AG10803 (cell line): Measurements from ENCODE around the gene VAC14.

Experiments used
- DNase-seq: peaks from one replicate; pipeline ENCODE4 v3.0.0; 2010; ENCODE audit warnings: low read depth
- H3K4me3 ChIP-seq: 2 replicates; pipeline ENCODE4 v1.5.1; 2011; ENCODE audit warnings: mild to moderate bottlenecking, low read length, control low read depth
- CTCF ChIP-seq: conservative IDR thresholded peaks from 2 replicates; pipeline ENCODE4 v1.5.1; 2011; ENCODE audit warnings: mild to moderate bottlenecking, low read length, control low read depth, inconsistent platforms

The VAC14 gene

GRCh38 chr16:70665806-70666735, 134.9 kb downstream of the VAC14 start:
- H3K4me3 ChIP-seq, result no peak overlapping the region
- DNase-seq, result no peak
- no peak for TF ChIP-seq CTCF

- no peak overlapping the region for H3K4me3 ChIP-seq
- DNase-seq, result no peak
- no peak for TF ChIP-seq CTCF
These were observed 135.8 kb downstream of the VAC14 start for GRCh38 chr16:70665113-70665694.

GRCh38 chr16:70664325-70665112, 136.4 kb downstream of the VAC14 start:
- H3K4me3 ChIP-seq, result no peak overlapping the region
- DNase-seq, result no peak
- no peak for TF ChIP-seq CTCF

- TF ChIP-seq CTCF, result no peak
- H3K4me3 ChIP-seq, result no peak overlapping the region
- no peak for DNase-seq
These were observed 137.2 kb downstream of the VAC14 start for GRCh38 chr16:70663524-70664324.

GRCh38 chr16:70662991-70663523, 137.9 kb downstream of the VAC14 start:
- no peak for DNase-seq
- no peak for TF ChIP-seq CTCF
- H3K4me3 ChIP-seq, result no peak overlapping the region

GRCh38 chr16:70661918-70662641, 138.9 kb downstream of the VAC14 start:
- no peak overlapping the region for H3K4me3 ChIP-seq
- no peak for DNase-seq
- no peak for TF ChIP-seq CTCF
